ENCODE data around the gene ZNF423. TPM values are rescaled to one million over a fixed set of nuclear protein-coding genes. Genes with fewer than 3 reads are reported as not detected.

The ZNF423 gene
- total and polyA plus RNA-seq, 9 of the 15 experiments (the other 6 are each of a cell fraction or from before 2014, with no cell fraction given) = not detected

GRCh38 chr16:49793244-49793643 is 62.7 kb downstream of the ZNF423 start:
- WGBS (ENCODE audit: insufficient coverage, low coverage, missing lambda C conversion rate) = 0% methylated on average over 10 of the region's 11 CpGs
- Histone ChIP-seq H3K9me3 (replicated peaks; ENCODE audit: control insufficient read depth, insufficient read depth, low read depth, low read length) (no peaks in the 10 kb centered on the region), H3K27me3 (ENCODE audit: control insufficient read depth in 2 of 2, insufficient read depth in 2 of 2, low read length in 2 of 2) (peaks cover 0 to 19% of the 10 kb centered on the region in 2 experiments; a peak in 1 of 5 replicates), H3K9ac (ENCODE audit: insufficient read depth in 1 of 2, low read depth in 2 of 2, low read length in 2 of 2) (no peak overlapping the region), H3K4me1 (replicated peaks in 1 of 2; ENCODE audit: control insufficient read depth in 2 of 2, insufficient read depth in 2 of 2, low read length in 2 of 2) (no peaks in the 10 kb centered on the region), H2AFZ (ENCODE audit: low read depth, low read length) (no peak overlapping the region), H3K4me3 (no peak overlapping the region), H3K9me1 (ENCODE audit: control insufficient read depth, insufficient read depth, low read length) (no peaks in the 10 kb centered on the region), H3K4me2 (ENCODE audit: insufficient read depth, low read length) (no peak overlapping the region), H4K20me1 (replicated peaks; ENCODE audit: control insufficient read depth, insufficient read depth, low read length) (peaks cover 3% of the 10 kb centered on the region; the same call in 1 of the 2 replicates), H3K27ac (ENCODE audit: extremely low read depth, low read depth, low read length) (no peak overlapping the region), H3K36me3 (ENCODE audit: control insufficient read depth, insufficient read depth, low read length) (no peaks in the 10 kb centered on the region), H3K79me2 (ENCODE audit: control insufficient read depth, insufficient read depth, low read length) (no peaks in the 10 kb centered on the region)
- no peak for TF ChIP-seq POLR3A (IDR thresholded peaks at IDR 0.05; ENCODE audit: borderline replicate concordance, extremely low read depth, insufficient read depth, insufficient read length)
- no peak for TF ChIP-seq SOX6 (IDR thresholded peaks at IDR 0.05)
- no peak for TF ChIP-seq CXXC5 (CRISPR knock-in tag; IDR thresholded peaks at IDR 0.05)
- no peak for TF ChIP-seq PPARD (CRISPR knock-in tag; IDR thresholded peaks at IDR 0.05)
- no peak for TF ChIP-seq MLLT1 (IDR thresholded peaks at IDR 0.05)
- TF ChIP-seq ZHX1 (conservative IDR thresholded peaks at IDR 0.05; ENCODE audit: low read length) = no peak
- no peak for TF ChIP-seq SRF (CRISPR knock-in tag; IDR thresholded peaks at IDR 0.05)
- no peak for TF ChIP-seq POLR2B (IDR thresholded peaks at IDR 0.05; ENCODE audit: low read depth, partially characterized antibody)
- no peak for TF ChIP-seq TAF1 (IDR thresholded peaks at IDR 0.05; ENCODE audit: control insufficient read depth, extremely low read depth, insufficient read depth, low read length, severe bottlenecking)
- no peak for TF ChIP-seq SMARCC2 (IDR thresholded peaks at IDR 0.05; ENCODE audit: low read depth)
- no peak for TF ChIP-seq MTA1 (IDR thresholded peaks at IDR 0.05; ENCODE audit: borderline replicate concordance)
- no peak for TF ChIP-seq TFAP4 (CRISPR knock-in tag; IDR thresholded peaks at IDR 0.05; ENCODE audit: borderline replicate concordance)
- no peak for TF ChIP-seq RFX7 (CRISPR knock-in tag; IDR thresholded peaks at IDR 0.05)
- TF ChIP-seq NEUROD1 (IDR thresholded peaks at IDR 0.05; ENCODE audit: borderline replicate concordance, low read depth, low read length, partially characterized antibody) = no peak
- no peak for TF ChIP-seq U2AF1 (optimal IDR thresholded peaks at IDR 0.05; ENCODE audit: low read depth, low read length)
- no peak for TF ChIP-seq DDX20 (tag; IDR thresholded peaks at IDR 0.05; ENCODE audit: low read depth)
- no peak for FAIRE-seq
- in situ Hi-C loops (cut with MboI) = no loop called here
- BruUV-seq (replicated peaks) = no TSS peak
- ChIA-PET CTCF (ENCODE audit: low intra/inter-chr PET ratio) (no interaction called here), POLR2A (no interaction called here)
- ATAC-seq = no peak
- intact Hi-C loops (cut with micrococcal nuclease) = no loop called here
- no peak for DNase-seq (ENCODE audit: extremely low read depth in 1 of 4, low spot score in 3 of 4)
